Trophoblast cell (in vitro differentiated cells and primary cell): ENCODE results near the gene ERF. TPM values are rescaled to one million over a fixed set of nuclear protein-coding genes. Genes with fewer than 3 reads are reported as not detected.

ENCODE experiments used
- DNase-seq, 2 donors: peaks; one replicate each; pipeline ENCODE4 v3.0.0-alpha.2; 2016
- H2AFZ ChIP-seq: 2 replicates; pipeline ENCODE4 v1.6.1; 2013; ENCODE audit warnings: low read length, moderate library complexity, mild to moderate bottlenecking; ENCODE audit not compliant: insufficient read depth, poor library complexity
- H2AK5ac ChIP-seq: 2 replicates; pipeline ENCODE4 v1.6.1; 2013; ENCODE audit warnings: mild to moderate bottlenecking, low read length
- H2BK120ac ChIP-seq: 2 replicates; pipeline ENCODE4 v1.6.1; 2013; ENCODE audit warnings: low read length, mild to moderate bottlenecking, moderate library complexity; ENCODE audit not compliant: insufficient read depth, poor library complexity
- H2BK12ac ChIP-seq: 2 replicates; pipeline ENCODE4 v1.6.1; 2013; ENCODE audit warnings: mild to moderate bottlenecking, low read length, moderate library complexity
- H2BK5ac ChIP-seq: 2 replicates; pipeline ENCODE4 v1.6.1; 2013; ENCODE audit warnings: low read length, low read depth, moderate library complexity, mild to moderate bottlenecking; ENCODE audit not compliant: poor library complexity
- H3K14ac ChIP-seq: 2 replicates; pipeline ENCODE4 v1.6.1; 2013; ENCODE audit warnings: mild to moderate bottlenecking, low read length
- H3K18ac ChIP-seq: 2 replicates; pipeline ENCODE4 v1.6.1; 2013; ENCODE audit warnings: mild to moderate bottlenecking, low read length
- H3K23ac ChIP-seq: 2 replicates; pipeline ENCODE4 v1.6.1; 2013; ENCODE audit warnings: low read length
- H3K27ac ChIP-seq: 2 replicates; pipeline ENCODE4 v1.5.1; 2013; ENCODE audit warnings: low read depth, mild to moderate bottlenecking, inconsistent platforms, low read length, moderate library complexity
- H3K27me3 ChIP-seq: 2 replicates; pipeline ENCODE4 v1.6.1; 2013; ENCODE audit warnings: inconsistent platforms, mild to moderate bottlenecking, low read length, moderate library complexity; ENCODE audit not compliant: insufficient read depth
- H3K36me3 ChIP-seq, 2 experiments: 1 replicate in 1 of 2; 2 replicates in 1 of 2; pipeline ENCODE4 v1.6.1; 2013; ENCODE audit warnings: low read length in 2 of 2, mild to moderate bottlenecking in 2 of 2, moderate library complexity in 1 of 2; ENCODE audit not compliant: insufficient read depth in 2 of 2, control insufficient read depth in 1 of 2
- H3K4ac ChIP-seq: 2 replicates; pipeline ENCODE4 v1.6.1; 2013; ENCODE audit warnings: low read depth, mild to moderate bottlenecking, low read length, moderate library complexity
- H3K4me1 ChIP-seq, 2 experiments: 1 replicate in 1 of 2; 2 replicates in 1 of 2; pipeline ENCODE4 v1.6.1; 2013; ENCODE audit warnings: low read length in 2 of 2, mild to moderate bottlenecking in 2 of 2, moderate library complexity in 1 of 2; ENCODE audit not compliant: insufficient read depth in 2 of 2, control insufficient read depth in 1 of 2
- H3K4me2 ChIP-seq: 2 replicates; pipeline ENCODE4 v1.6.1; 2013; ENCODE audit warnings: inconsistent platforms, mild to moderate bottlenecking, low read length, moderate library complexity
- H3K4me3 ChIP-seq: 2 replicates; pipeline ENCODE4 v1.5.1; 2013; ENCODE audit warnings: mild to moderate bottlenecking, low read depth, low read length, inconsistent platforms
- H3K79me1 ChIP-seq: one replicate; pipeline ENCODE4 v1.6.1; 2013; ENCODE audit warnings: low read length
- H3K79me2 ChIP-seq: 2 replicates; pipeline ENCODE4 v1.6.1; 2013; ENCODE audit warnings: low read length, mild to moderate bottlenecking; ENCODE audit not compliant: control insufficient read depth, insufficient read depth, poor library complexity
- H3K9ac ChIP-seq: 2 replicates; pipeline ENCODE4 v1.6.1; 2013; ENCODE audit warnings: mild to moderate bottlenecking, low read length
- H3K9me3 ChIP-seq: 2 replicates; pipeline ENCODE4 v1.6.1; 2013; ENCODE audit warnings: low read depth, mild to moderate bottlenecking, control low read depth, inconsistent platforms, low read length; ENCODE audit not compliant: insufficient read depth
- H4K12ac ChIP-seq: 2 replicates; pipeline ENCODE4 v1.6.1; 2013; ENCODE audit warnings: low read depth, mild to moderate bottlenecking, low read length, moderate library complexity
- H4K8ac ChIP-seq: 2 replicates; pipeline ENCODE4 v1.6.1; 2013; ENCODE audit warnings: low read depth, mild to moderate bottlenecking, low read length, moderate library complexity
- H4K91ac ChIP-seq: one replicate; pipeline ENCODE4 v1.6.1; 2013; ENCODE audit warnings: low read depth, mild to moderate bottlenecking, low read length, moderate library complexity
- WGBS: extraction: QIAGEN DNeasy Blood & Tissue Kit; methylation state at CpG from one replicate; pipeline ENCODE4 v1.1.7; 2013; ENCODE audit warnings: missing lambda C conversion rate; ENCODE audit not compliant: insufficient read length, insufficient coverage; ENCODE audit errors: extremely low coverage; 5-methylcytosine and 5-hydroxymethylcytosine counted together
- polyA plus RNA-seq: library from polyadenylated mRNA; stranded (reverse); fragments of 200-250 nt; gene quantifications from 2 replicates; pipeline ENCODE4 v1.2.3, GENCODE V29; 2013

ERF gene
- polyA plus RNA-seq: 49.3 and 50.2 TPM in 2 replicates

- no peak within 1 kb of the TSS for H3K23ac ChIP-seq
- H3K18ac ChIP-seq: peak within 1 kb of the TSS; percentile 100
- no peaks in the 10 kb centered on the region for H3K27me3 ChIP-seq
- H2AFZ ChIP-seq: peak within 1 kb of the TSS; percentile 53
- peak within 1 kb of the TSS; percentile 99 for H2BK5ac ChIP-seq
- peak within 1 kb of the TSS; percentile 100 for H3K4ac ChIP-seq
- peak; percentile 91 to 97 for DNase-seq
- peak within 1 kb of the TSS; percentile 99 for H3K4me3 ChIP-seq
- H2BK12ac ChIP-seq: peak within 1 kb of the TSS; percentile 84
- H3K4me1 ChIP-seq: peaks cover 18 to 23% of the 10 kb centered on the region in 2 experiments
- WGBS: no CpG with 5 or more reads among the region's 75 CpGs
- peak within 1 kb of the TSS; percentile 96 for H3K27ac ChIP-seq
- peaks cover 7 to 18% of the 10 kb centered on the region in 2 experiments for H3K36me3 ChIP-seq
- peak within 1 kb of the TSS; percentile 97 for H2BK120ac ChIP-seq
- peak within 1 kb of the TSS; percentile 97 for H4K12ac ChIP-seq
- peaks cover 31% of the 10 kb centered on the region for H3K79me1 ChIP-seq
- H3K9me3 ChIP-seq: no peaks in the 10 kb centered on the region
- peak within 1 kb of the TSS; percentile 95 for H3K4me2 ChIP-seq
- H4K91ac ChIP-seq: peak within 1 kb of the TSS; percentile 98
- H3K9ac ChIP-seq: peak within 1 kb of the TSS; percentile 95
- peaks cover 32% of the 10 kb centered on the region for H3K79me2 ChIP-seq
- H2AK5ac ChIP-seq: peak within 1 kb of the TSS; percentile 100
- H4K8ac ChIP-seq: peak within 1 kb of the TSS; percentile 87
- peak within 1 kb of the TSS; percentile 99 for H3K14ac ChIP-seq
These were observed at the start of gene ERF for GRCh38 chr19:42254850-42255765. Gene ERF, minus strand, starts transcription at chr19:42255128. Its CDS starts 129 bp downstream, at chr19:42254999.

GRCh38 chr19:42303876-42304275 lies 48.9 kb upstream of the ERF start:
- H2AFZ ChIP-seq: no peak overlapping the region
- H3K4me3 ChIP-seq: no peak overlapping the region
- no peak overlapping the region for H2AK5ac ChIP-seq
- H3K36me3 ChIP-seq: peaks cover 5 to 6% of the 10 kb centered on the region in 2 experiments
- H3K9me3 ChIP-seq: no peaks in the 10 kb centered on the region
- peaks cover 7% of the 10 kb centered on the region in 2 experiments for H3K4me1 ChIP-seq
- H3K27ac ChIP-seq: no peak overlapping the region
- no peak overlapping the region for H4K8ac ChIP-seq
- no peaks in the 10 kb centered on the region for H3K27me3 ChIP-seq
- no peak overlapping the region for H4K12ac ChIP-seq
- H3K23ac ChIP-seq: no peak overlapping the region
- peaks cover 4% of the 10 kb centered on the region for H3K79me2 ChIP-seq
- no peak overlapping the region for H4K91ac ChIP-seq
- DNase-seq: no peak
- H3K4ac ChIP-seq: no peak overlapping the region
- peaks cover 7% of the 10 kb centered on the region for H3K79me1 ChIP-seq
- WGBS: no CpG with 5 or more reads among the region's 8 CpGs
- H2BK12ac ChIP-seq: no peak overlapping the region
- H2BK5ac ChIP-seq: no peak overlapping the region
- no peak overlapping the region for H3K4me2 ChIP-seq
- no peak overlapping the region for H2BK120ac ChIP-seq
- H3K9ac ChIP-seq: no peak overlapping the region
- H3K18ac ChIP-seq: no peak overlapping the region
- no peak overlapping the region for H3K14ac ChIP-seq

GRCh38 chr19:42303101-42303464 lies 48.2 kb upstream of the ERF start:
- H3K4me1 ChIP-seq: peaks cover 7% of the 10 kb centered on the region in 2 experiments
- no peak overlapping the region for H2AK5ac ChIP-seq
- peaks cover 7% of the 10 kb centered on the region for H3K79me1 ChIP-seq
- peak overlapping the region; percentile 61 for H4K91ac ChIP-seq
- H3K79me2 ChIP-seq: peaks cover 4% of the 10 kb centered on the region
- H2BK120ac ChIP-seq: no peak overlapping the region
- no peak overlapping the region for H3K27ac ChIP-seq
- peaks cover 5 to 6% of the 10 kb centered on the region in 2 experiments for H3K36me3 ChIP-seq
- no peaks in the 10 kb centered on the region for H3K27me3 ChIP-seq
- H3K4me3 ChIP-seq: no peak overlapping the region
- H2BK12ac ChIP-seq: peak overlapping the region; percentile 15
- H3K9me3 ChIP-seq: no peaks in the 10 kb centered on the region
- H2BK5ac ChIP-seq: no peak overlapping the region
- no peak overlapping the region for H3K23ac ChIP-seq
- no peak overlapping the region for H4K12ac ChIP-seq
- peak overlapping the region; percentile 30 for H2AFZ ChIP-seq
- no CpG with 5 or more reads among the region's 11 CpGs for WGBS
- peak overlapping the region; percentile 40 for H4K8ac ChIP-seq
- H3K14ac ChIP-seq: no peak overlapping the region
- H3K9ac ChIP-seq: no peak overlapping the region
- no peak overlapping the region for H3K18ac ChIP-seq
- no peak for DNase-seq
- peak overlapping the region; percentile 48 for H3K4me2 ChIP-seq
- no peak overlapping the region for H3K4ac ChIP-seq

- Histone ChIP-seq H3K36me3 (peaks cover 12 to 14% of the 10 kb centered on the region in 2 experiments), H3K27me3 (no peaks in the 10 kb centered on the region), H2BK12ac (peak within 1 kb of the TSS; percentile 15), H3K4me1 (peaks cover 7% of the 10 kb centered on the region in 2 experiments), H3K14ac (peak within 1 kb of the TSS; percentile 63), H3K18ac (peak within 1 kb of the TSS; percentile 47), H4K12ac (peak within 1 kb of the TSS; percentile 55), H3K4ac (peak within 1 kb of the TSS; percentile 21), H3K4me3 (peak within 1 kb of the TSS; percentile 92), H3K79me1 (peaks cover 7% of the 10 kb centered on the region), H2BK120ac (peak within 1 kb of the TSS; percentile 28), H2AFZ (peak within 1 kb of the TSS; percentile 67), H2BK5ac (peak within 1 kb of the TSS; percentile 33), H3K4me2 (peak within 1 kb of the TSS; percentile 61), H4K8ac (peak within 1 kb of the TSS; percentile 69), H3K27ac (peak within 1 kb of the TSS; percentile 16), H4K91ac (peak within 1 kb of the TSS; percentile 72), H2AK5ac (peak within 1 kb of the TSS; percentile 16), H3K9ac (peak within 1 kb of the TSS; percentile 84), H3K79me2 (peaks cover 4% of the 10 kb centered on the region), H3K23ac (no peak within 1 kb of the TSS), H3K9me3 (no peaks in the 10 kb centered on the region)
- no CpG with 5 or more reads among the region's 21 CpGs for WGBS
- peak; percentile 34 to 65 for DNase-seq
These were observed 46.8 kb upstream of the ERF start, which contains the start of gene PRR19 for GRCh38 chr19:42301646-42302203. Gene PRR19, plus strand, starts transcription at chr19:42302132. Its CDS starts 7,453 bp downstream, at chr19:42309585.
